Esophagus squamous epithelium (tissue), 4 donors: ENCODE results near the gene ING5.

ENCODE experiments used
- POLR2A ChIP-seq, 4 donors: fragments of 450-650 bp; IDR thresholded peaks; one replicate each; pipeline ENCODE4 v1.6.1; 2017; ENCODE audit warnings: antibody characterized with exemption in 4 of 4, mild to moderate bottlenecking in 4 of 4, moderate library complexity in 3 of 4
- TF ChIP-seq, protein P1 (sequence below), 6 experiments: fragments of 450-650 bp in 4 of 6; fragments of 200-600 bp in 2 of 6; sonication (generic) in 2 of 6; IDR thresholded peaks; one replicate each; pipeline ENCODE4 v1.5.1; 2016 to 2019; ENCODE audit warnings: antibody characterized with exemption in 6 of 6, mild to moderate bottlenecking in 4 of 6, moderate library complexity in 4 of 6

GRCh38 chr2:241719093-241719492, 17.3 kb downstream of the ING5 start:
- no peak for TF ChIP-seq POLR2A (IDR thresholded peaks at IDR 0.05)
- TF ChIP-seq, protein P1, sequence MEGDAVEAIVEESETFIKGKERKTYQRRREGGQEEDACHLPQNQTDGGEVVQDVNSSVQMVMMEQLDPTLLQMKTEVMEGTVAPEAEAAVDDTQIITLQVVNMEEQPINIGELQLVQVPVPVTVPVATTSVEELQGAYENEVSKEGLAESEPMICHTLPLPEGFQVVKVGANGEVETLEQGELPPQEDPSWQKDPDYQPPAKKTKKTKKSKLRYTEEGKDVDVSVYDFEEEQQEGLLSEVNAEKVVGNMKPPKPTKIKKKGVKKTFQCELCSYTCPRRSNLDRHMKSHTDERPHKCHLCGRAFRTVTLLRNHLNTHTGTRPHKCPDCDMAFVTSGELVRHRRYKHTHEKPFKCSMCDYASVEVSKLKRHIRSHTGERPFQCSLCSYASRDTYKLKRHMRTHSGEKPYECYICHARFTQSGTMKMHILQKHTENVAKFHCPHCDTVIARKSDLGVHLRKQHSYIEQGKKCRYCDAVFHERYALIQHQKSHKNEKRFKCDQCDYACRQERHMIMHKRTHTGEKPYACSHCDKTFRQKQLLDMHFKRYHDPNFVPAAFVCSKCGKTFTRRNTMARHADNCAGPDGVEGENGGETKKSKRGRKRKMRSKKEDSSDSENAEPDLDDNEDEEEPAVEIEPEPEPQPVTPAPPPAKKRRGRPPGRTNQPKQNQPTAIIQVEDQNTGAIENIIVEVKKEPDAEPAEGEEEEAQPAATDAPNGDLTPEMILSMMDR (IDR thresholded peaks at IDR 0.05): no peak
